Fibroblast of lung (primary cell): ENCODE results near the gene MALAT1.

Experiments
- CTCF ChIP-seq, 2 donors: IDR thresholded peaks in 1 of 2; conservative IDR thresholded peaks in 1 of 2; 1 replicate in 1 of 2; 2 replicates in 1 of 2; pipeline ENCODE4 v1.5.1; 2011 to 2012; ENCODE audit warnings: low read length in 2 of 2, control low read depth in 1 of 2, inconsistent platforms in 1 of 2, low read depth in 1 of 2, mild to moderate bottlenecking in 1 of 2
- EZH2 ChIP-seq: IDR thresholded peaks from 2 replicates; pipeline ENCODE4 v1.5.1; 2012; ENCODE audit warnings: low read length, control low read depth, mild to moderate bottlenecking; ENCODE audit errors: missing control alignments

- TF ChIP-seq EZH2 (no peak), CTCF (conservative IDR thresholded peaks at IDR 0.05 in 1 of 2, IDR thresholded peaks at IDR 0.05 in 1 of 2; ENCODE audit: low read depth in 1 of 2, low read length in 2 of 2) (no peak)
Observed at GRCh38 chr11:65498042-65498726, 661 bp upstream of the MALAT1 start.
